ENCODE data around the gene LIPG. TPM values are rescaled to one million over a fixed set of nuclear protein-coding genes. Genes with fewer than 3 reads are reported as not detected.

Gene LIPG
- total RNA-seq, 1 experiment from 2014 or later = 8.4 TPM

DNA sequence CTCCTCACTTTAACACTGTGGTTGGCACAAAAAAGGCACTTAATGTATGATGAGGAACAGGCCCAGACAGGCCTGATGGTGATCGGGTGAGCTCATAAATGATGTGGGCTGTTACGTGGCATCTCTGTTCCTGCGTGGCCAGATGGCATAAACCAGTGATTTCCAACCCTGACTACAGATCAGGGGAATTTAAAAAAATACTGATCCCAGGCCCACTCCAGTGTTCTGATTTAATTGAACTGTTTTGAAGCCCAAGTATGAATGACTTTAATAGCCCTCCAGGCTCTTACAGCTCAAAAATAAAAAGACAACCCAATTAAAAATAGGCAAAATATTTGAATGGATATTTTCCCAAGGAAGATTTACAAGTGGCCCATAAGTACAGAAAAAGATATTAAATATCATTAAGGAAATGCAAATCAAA is 48.2 kb downstream of the LIPG start:
- Histone ChIP-seq H3K27me3 (replicated peaks; ENCODE audit: insufficient read depth, low read depth, low read length, poor library complexity) (no peaks in the 10 kb centered on the region), H3K4me3 (ENCODE audit: low read depth, low read length, poor library complexity, severe bottlenecking) (no peak overlapping the region), H3K36me3 (ENCODE audit: insufficient read depth, low read length, poor library complexity, severe bottlenecking) (no peaks in the 10 kb centered on the region), H3K4me1 (ENCODE audit: insufficient read depth, low read length, poor library complexity, severe bottlenecking) (peaks cover 13% of the 10 kb centered on the region), H3K9me3 (ENCODE audit: low read depth, low read length, poor library complexity, severe bottlenecking) (peaks cover 6% of the 10 kb centered on the region), H3K27ac (ENCODE audit: low read depth, low read length, poor library complexity, severe bottlenecking) (no peak overlapping the region)
- no peak for DNase-seq (ENCODE audit: low spot score)
- BruUV-seq (replicated peaks) = no TSS peak
- ChIA-PET POLR2A (ENCODE audit: low non-redundant PET) (no interaction called here), CTCF (no interaction called here)
- intact Hi-C loops (cut with micrococcal nuclease; ENCODE audit: unreplicated experiment) = no loop called here
- TF ChIP-seq, protein P1, sequence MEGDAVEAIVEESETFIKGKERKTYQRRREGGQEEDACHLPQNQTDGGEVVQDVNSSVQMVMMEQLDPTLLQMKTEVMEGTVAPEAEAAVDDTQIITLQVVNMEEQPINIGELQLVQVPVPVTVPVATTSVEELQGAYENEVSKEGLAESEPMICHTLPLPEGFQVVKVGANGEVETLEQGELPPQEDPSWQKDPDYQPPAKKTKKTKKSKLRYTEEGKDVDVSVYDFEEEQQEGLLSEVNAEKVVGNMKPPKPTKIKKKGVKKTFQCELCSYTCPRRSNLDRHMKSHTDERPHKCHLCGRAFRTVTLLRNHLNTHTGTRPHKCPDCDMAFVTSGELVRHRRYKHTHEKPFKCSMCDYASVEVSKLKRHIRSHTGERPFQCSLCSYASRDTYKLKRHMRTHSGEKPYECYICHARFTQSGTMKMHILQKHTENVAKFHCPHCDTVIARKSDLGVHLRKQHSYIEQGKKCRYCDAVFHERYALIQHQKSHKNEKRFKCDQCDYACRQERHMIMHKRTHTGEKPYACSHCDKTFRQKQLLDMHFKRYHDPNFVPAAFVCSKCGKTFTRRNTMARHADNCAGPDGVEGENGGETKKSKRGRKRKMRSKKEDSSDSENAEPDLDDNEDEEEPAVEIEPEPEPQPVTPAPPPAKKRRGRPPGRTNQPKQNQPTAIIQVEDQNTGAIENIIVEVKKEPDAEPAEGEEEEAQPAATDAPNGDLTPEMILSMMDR (conservative IDR thresholded peaks at IDR 0.05; ENCODE audit: low read depth, low read length) = no peak

DNA sequence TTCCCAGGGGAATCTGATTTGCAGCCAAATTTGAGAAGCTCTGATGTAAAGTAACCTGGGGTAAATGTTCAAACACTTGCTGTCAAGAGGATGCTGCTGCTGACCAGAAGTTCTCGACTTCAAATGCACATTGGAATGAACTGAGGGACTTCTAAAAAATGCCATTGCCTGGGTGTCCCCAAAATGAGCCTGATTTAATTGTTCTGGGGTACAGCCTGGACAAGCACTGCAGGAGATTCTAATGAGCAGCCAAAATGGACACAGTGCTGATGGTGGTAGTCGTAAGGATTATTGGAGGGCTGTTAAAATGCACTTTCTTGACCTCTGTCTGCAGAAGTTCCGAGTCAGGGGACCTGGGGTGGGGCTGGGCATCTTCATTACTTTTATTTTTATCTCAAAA is 49.5 kb downstream of the LIPG start:
- intact Hi-C loops (cut with micrococcal nuclease; ENCODE audit: unreplicated experiment) = no loop called here
- CTCF ChIA-PET = no interaction called here
- peaks cover 13% of the 10 kb centered on the region for H3K4me1 ChIP-seq (ENCODE audit: insufficient read depth, low read length, poor library complexity, severe bottlenecking)
- no peak overlapping the region for H3K4me3 ChIP-seq (ENCODE audit: low read depth, low read length, poor library complexity, severe bottlenecking)
- H3K9me3 ChIP-seq (ENCODE audit: low read depth, low read length, poor library complexity, severe bottlenecking) = no peaks in the 10 kb centered on the region
- H3K27ac ChIP-seq (ENCODE audit: low read depth, low read length, poor library complexity, severe bottlenecking) = no peak overlapping the region
- POLR2A ChIA-PET (ENCODE audit: low non-redundant PET) = no interaction called here
- no peaks in the 10 kb centered on the region for H3K36me3 ChIP-seq (ENCODE audit: insufficient read depth, low read length, poor library complexity, severe bottlenecking)
- no peak for TF ChIP-seq EZH2 (IDR thresholded peaks at IDR 0.05; ENCODE audit: borderline replicate concordance, low read depth, low read length, poor library complexity, severe bottlenecking)
- TF ChIP-seq, protein P1 (conservative IDR thresholded peaks at IDR 0.05; ENCODE audit: low read depth, low read length) = no peak
- no peak for DNase-seq (ENCODE audit: low spot score)
- BruUV-seq (replicated peaks) = no TSS peak
- H3K27me3 ChIP-seq (replicated peaks; ENCODE audit: insufficient read depth, low read depth, low read length, poor library complexity) = no peaks in the 10 kb centered on the region

DNA sequence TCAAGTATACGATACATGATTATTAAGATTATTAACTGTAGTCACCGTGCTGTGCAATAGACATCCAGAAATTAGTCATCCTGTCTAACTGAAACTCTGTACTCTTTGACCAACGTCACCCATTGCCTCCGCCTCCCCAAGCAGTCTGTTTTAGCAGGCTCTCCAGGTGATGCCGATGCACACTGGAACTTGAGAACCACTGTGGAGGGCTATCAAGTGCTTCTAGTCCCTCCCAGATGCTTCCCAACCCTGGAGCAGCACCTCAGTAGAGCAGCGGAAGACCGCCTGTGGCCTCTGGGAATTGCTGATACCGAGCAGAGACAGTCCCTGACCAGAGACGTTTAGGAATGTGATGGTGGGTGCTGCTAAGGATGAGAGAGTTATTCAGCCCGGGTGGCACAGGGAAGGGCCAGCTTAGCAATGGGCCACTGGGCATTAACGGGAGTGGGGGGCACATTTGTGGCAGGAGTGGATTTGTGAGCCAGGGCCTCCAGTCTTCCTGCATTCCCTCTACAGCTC is 50.7 kb downstream of the LIPG start:
- TF ChIP-seq EZH2 (IDR thresholded peaks at IDR 0.05; ENCODE audit: borderline replicate concordance, low read depth, low read length, poor library complexity, severe bottlenecking) = no peak
- TF ChIP-seq, protein P1 (conservative IDR thresholded peaks at IDR 0.05; ENCODE audit: low read depth, low read length) = no peak
- BruUV-seq (replicated peaks) = no TSS peak
- no peak for DNase-seq (ENCODE audit: low spot score)
- CTCF ChIA-PET = no interaction called here
- no peak overlapping the region for H3K4me3 ChIP-seq (ENCODE audit: low read depth, low read length, poor library complexity, severe bottlenecking)
- POLR2A ChIA-PET (ENCODE audit: low non-redundant PET) = no interaction called here
- no peak overlapping the region for H3K27ac ChIP-seq (ENCODE audit: low read depth, low read length, poor library complexity, severe bottlenecking)
- no peaks in the 10 kb centered on the region for H3K9me3 ChIP-seq (ENCODE audit: low read depth, low read length, poor library complexity, severe bottlenecking)
- H3K27me3 ChIP-seq (replicated peaks; ENCODE audit: insufficient read depth, low read depth, low read length, poor library complexity) = no peaks in the 10 kb centered on the region
- H3K4me1 ChIP-seq (ENCODE audit: insufficient read depth, low read length, poor library complexity, severe bottlenecking) = peaks cover 13% of the 10 kb centered on the region
- H3K36me3 ChIP-seq (ENCODE audit: insufficient read depth, low read length, poor library complexity, severe bottlenecking) = no peaks in the 10 kb centered on the region
- intact Hi-C loops (cut with micrococcal nuclease; ENCODE audit: unreplicated experiment) = no loop called here
